ENCODE measurements around the gene FTH1.

Gene FTH1

GRCh38 chr11:61972112-61972671 is 4.8 kb upstream of the FTH1 start:
- Histone ChIP-seq H3K4me2 (ENCODE audit: low read depth, low read length, poor library complexity, severe bottlenecking) (peak overlapping the region; percentile 67), H3K36me3 (ENCODE audit: insufficient read depth, low read length) (no peaks in the 10 kb centered on the region), H3K4me1 (ENCODE audit: insufficient read depth, low read length, poor library complexity, severe bottlenecking) (peaks cover 48% of the 10 kb centered on the region), H3F3A (ENCODE audit: low read depth) (peaks cover 6% of the 10 kb centered on the region; the same call in 1 of the 2 replicates), H3K4me3 (ENCODE audit: low read length, poor library complexity, severe bottlenecking) (peak overlapping the region; percentile 38), H3K9me3 (ENCODE audit: insufficient read depth, low read depth, low read length) (no peaks in the 10 kb centered on the region), H2AFZ (ENCODE audit: low read length) (no peak overlapping the region), H4K20me1 (ENCODE audit: insufficient read depth, low read length, poor library complexity, severe bottlenecking) (peaks cover under 1% of the 10 kb centered on the region), H3K27me3 (ENCODE audit: insufficient read depth, low read length, poor library complexity, severe bottlenecking) (no peaks in the 10 kb centered on the region), H3K9ac (ENCODE audit: low read depth, low read length, poor library complexity, severe bottlenecking) (peak overlapping the region; percentile 60), H3K9me2 (replicated peaks; ENCODE audit: low read depth, low read length) (no peaks in the 10 kb centered on the region), H3K79me2 (ENCODE audit: insufficient read depth, low read length) (peaks cover 21% of the 10 kb centered on the region)
- TF ChIP-seq EZH2phosphoT487 (IDR thresholded peaks at IDR 0.05; ENCODE audit: borderline replicate concordance) (no peak), CTCF (conservative IDR thresholded peaks at IDR 0.05; ENCODE audit: low read length) (no peak)

- Histone ChIP-seq H3K36me3 (ENCODE audit: insufficient read depth, low read length) (no peaks in the 10 kb centered on the region), H3K9me3 (ENCODE audit: insufficient read depth, low read depth, low read length) (no peaks in the 10 kb centered on the region), H3F3A (ENCODE audit: low read depth) (peaks cover 6% of the 10 kb centered on the region; the same call in 1 of the 2 replicates), H3K27me3 (ENCODE audit: insufficient read depth, low read length, poor library complexity, severe bottlenecking) (peaks cover 5% of the 10 kb centered on the region), H4K20me1 (ENCODE audit: insufficient read depth, low read length, poor library complexity, severe bottlenecking) (peaks cover 8% of the 10 kb centered on the region), H3K9ac (ENCODE audit: low read depth, low read length, poor library complexity, severe bottlenecking) (peak overlapping the region; percentile 36), H3K79me2 (ENCODE audit: insufficient read depth, low read length) (peaks cover 28% of the 10 kb centered on the region), H3K4me3 (ENCODE audit: low read length, poor library complexity, severe bottlenecking) (peak overlapping the region; percentile 47), H2AFZ (ENCODE audit: low read length) (no peak overlapping the region), H3K4me2 (ENCODE audit: low read depth, low read length, poor library complexity, severe bottlenecking) (peak overlapping the region; percentile 59), H3K4me1 (ENCODE audit: insufficient read depth, low read length, poor library complexity, severe bottlenecking) (peaks cover 48% of the 10 kb centered on the region), H3K9me2 (replicated peaks; ENCODE audit: low read depth, low read length) (no peaks in the 10 kb centered on the region)
- no peak for TF ChIP-seq CTCF (conservative IDR thresholded peaks at IDR 0.05; ENCODE audit: low read length)
- no peak for TF ChIP-seq EZH2phosphoT487 (IDR thresholded peaks at IDR 0.05; ENCODE audit: borderline replicate concordance)
These were observed 4.0 kb upstream of the FTH1 start for GRCh38 chr11:61971248-61972111.

DNA sequence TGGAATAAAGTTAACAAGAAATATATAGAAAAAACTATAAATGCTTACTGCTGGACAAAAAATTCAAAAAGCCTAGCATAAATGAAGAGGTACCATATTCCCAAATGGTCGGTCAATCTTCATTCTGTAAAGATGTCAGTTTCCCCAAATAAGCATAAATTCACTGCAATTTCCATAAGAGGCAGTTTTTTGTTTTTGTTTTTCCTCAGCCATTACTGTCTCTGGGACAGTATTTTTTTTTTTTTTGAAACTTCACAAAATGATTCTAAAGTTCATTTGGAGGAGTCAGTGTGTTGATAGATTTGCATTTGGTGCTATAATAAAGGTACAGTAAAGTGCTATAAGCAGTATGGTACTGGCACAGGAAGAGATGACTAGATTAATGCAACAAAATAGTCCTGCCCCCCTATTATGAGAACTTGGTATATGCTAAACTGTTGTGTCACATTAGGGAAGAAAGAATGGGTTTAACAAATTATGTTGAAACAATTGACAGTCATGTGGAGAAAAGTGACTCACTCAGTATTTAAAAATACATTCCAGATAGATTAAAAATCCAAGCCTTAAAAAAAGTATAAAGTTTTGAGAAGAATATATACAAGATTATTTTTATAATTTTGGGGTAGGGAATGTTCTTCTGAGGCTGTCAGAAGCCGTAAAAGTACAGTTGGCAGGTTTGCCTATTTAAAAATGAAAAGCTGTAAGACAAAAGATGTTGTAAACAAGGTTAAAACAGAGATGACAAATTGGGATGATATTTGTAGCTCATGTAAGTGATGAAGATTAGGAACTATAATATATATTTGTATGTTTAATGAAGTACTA is 2.6 kb upstream of the FTH1 start:
- Histone ChIP-seq H3K9me2 (replicated peaks; ENCODE audit: low read depth, low read length) (no peaks in the 10 kb centered on the region), H3K79me2 (ENCODE audit: insufficient read depth, low read length) (peaks cover 43% of the 10 kb centered on the region), H3K36me3 (ENCODE audit: insufficient read depth, low read length) (peaks cover 7% of the 10 kb centered on the region; the same call in 1 of the 2 replicates), H3K4me2 (ENCODE audit: low read depth, low read length, poor library complexity, severe bottlenecking) (peak overlapping the region; percentile 90), H3K9me3 (ENCODE audit: insufficient read depth, low read depth, low read length) (no peaks in the 10 kb centered on the region), H4K20me1 (ENCODE audit: insufficient read depth, low read length, poor library complexity, severe bottlenecking) (peaks cover 22% of the 10 kb centered on the region), H3K9ac (ENCODE audit: low read depth, low read length, poor library complexity, severe bottlenecking) (no peak overlapping the region), H3K4me3 (ENCODE audit: low read length, poor library complexity, severe bottlenecking) (peak overlapping the region; percentile 98), H3K4me1 (ENCODE audit: insufficient read depth, low read length, poor library complexity, severe bottlenecking) (peaks cover 59% of the 10 kb centered on the region), H3F3A (ENCODE audit: low read depth) (peaks cover 6% of the 10 kb centered on the region; the same call in 1 of the 2 replicates), H2AFZ (ENCODE audit: low read length) (no peak overlapping the region), H3K27me3 (ENCODE audit: insufficient read depth, low read length, poor library complexity, severe bottlenecking) (peaks cover 6% of the 10 kb centered on the region)
- no peak for TF ChIP-seq CTCF (conservative IDR thresholded peaks at IDR 0.05; ENCODE audit: low read length)
- TF ChIP-seq EZH2phosphoT487 (IDR thresholded peaks at IDR 0.05; ENCODE audit: borderline replicate concordance): no peak

All from Loucy (cell line).